ENCODE results near the gene PLD5. TPM values are rescaled to one million over a fixed set of nuclear protein-coding genes. Genes with fewer than 3 reads are reported as not detected.
A peak's percentile ranks its signal among the peaks of the same experiment; 100 is the strongest.

The PLD5 gene
- total RNA-seq, 1 experiment from 2014 or later: 1.8 TPM

- H3K9me3 ChIP-seq: no peaks in the 10 kb centered on the region
- peaks cover 19% of the 10 kb centered on the region for H3K4me1 ChIP-seq
- TF ChIP-seq CTCF (IDR thresholded peaks at IDR 0.05; ENCODE audit: insufficient read depth in 1 of 2, low read depth in 1 of 2, low read length in 1 of 2, severe bottlenecking in 1 of 2, unreplicated experiment in 1 of 2): no peak
- H3K4me3 ChIP-seq (ENCODE audit: low read depth, low read length): peak overlapping the region; percentile 48
- POLR2A ChIA-PET: no interaction called here
- BruUV-seq (replicated peaks): no TSS peak
- CTCF ChIA-PET: no interaction called here
- no peaks in the 10 kb centered on the region for H3K36me3 ChIP-seq (ENCODE audit: control insufficient read depth, insufficient read depth, low read length)
- Mint-ChIP-seq H3K4me1 (ENCODE audit: low read depth, unreplicated experiment) (no peaks in the 10 kb centered on the region), H3K27me3 (ENCODE audit: insufficient read depth, unreplicated experiment) (peaks cover 4% of the 10 kb centered on the region), H3K36me3 (ENCODE audit: insufficient read depth, unreplicated experiment) (no peaks in the 10 kb centered on the region), H3K27ac (ENCODE audit: unreplicated experiment) (no peak overlapping the region), H3K4me3 (ENCODE audit: unreplicated experiment) (peak overlapping the region; percentile 77), H3K9me3 (ENCODE audit: unreplicated experiment) (no peaks in the 10 kb centered on the region)
- H3K27me3 ChIP-seq (replicated peaks; ENCODE audit: control insufficient read depth, insufficient read depth, low read length): no peaks in the 10 kb centered on the region
- DNase-seq: no peak
- intact Hi-C loops (cut with micrococcal nuclease; ENCODE audit: unreplicated experiment): loop anchor here (5.0 kb wide), 1 partner anchor 102 kb away; no protein-coding TSS in a partner anchor
These were observed 844 bp upstream of the PLD5 start for GRCh38 chr1:242525360-242525722.

GRCh38 chr1:242523719-242524570 is 552 bp downstream of the PLD5 start:
- Histone ChIP-seq H3K4me3 (ENCODE audit: low read depth, low read length) (peak overlapping the region; percentile 48), H3K9me3 (no peaks in the 10 kb centered on the region), H3K36me3 (ENCODE audit: control insufficient read depth, insufficient read depth, low read length) (no peaks in the 10 kb centered on the region), H3K4me1 (peaks cover 12% of the 10 kb centered on the region; the same call in 1 of the 2 replicates), H3K27me3 (replicated peaks; ENCODE audit: control insufficient read depth, insufficient read depth, low read length) (no peaks in the 10 kb centered on the region)
- DNase-seq: peak; percentile 79 to 83
- no peak overlapping the region for H3K27ac Mint-ChIP-seq (ENCODE audit: unreplicated experiment)
- H3K27me3 Mint-ChIP-seq (ENCODE audit: insufficient read depth, unreplicated experiment): peaks cover 4% of the 10 kb centered on the region
- H3K9me3 Mint-ChIP-seq (ENCODE audit: unreplicated experiment): no peaks in the 10 kb centered on the region
- TF ChIP-seq CTCF (IDR thresholded peaks at IDR 0.05; ENCODE audit: insufficient read depth in 1 of 2, low read depth in 1 of 2, low read length in 1 of 2, severe bottlenecking in 1 of 2, unreplicated experiment in 1 of 2): no peak
- CTCF ChIA-PET: interaction anchor here (0.5 to 0.7 kb wide), 2 partner anchors 270 to 525 kb away, joined by 3 read pairs; partner anchors contain the start of gene MAP1LC3C
- POLR2A ChIA-PET: no interaction called here
- H3K4me1 Mint-ChIP-seq (ENCODE audit: low read depth, unreplicated experiment): no peaks in the 10 kb centered on the region
- no TSS peak for BruUV-seq (replicated peaks)
- H3K4me3 Mint-ChIP-seq (ENCODE audit: unreplicated experiment): peak overlapping the region; percentile 77
- no peaks in the 10 kb centered on the region for H3K36me3 Mint-ChIP-seq (ENCODE audit: insufficient read depth, unreplicated experiment)
- intact Hi-C loops (cut with micrococcal nuclease; ENCODE audit: unreplicated experiment): no loop called here

- POLR2A ChIA-PET: no interaction called here
These were observed 1.3 kb downstream of the PLD5 start for GRCh38 chr1:242522996-242523718.

More at GRCh38 chr1:242522996-242523718, 1.3 kb downstream of the PLD5 start:
- TF ChIP-seq CTCF (IDR thresholded peaks at IDR 0.05; ENCODE audit: insufficient read depth in 1 of 2, low read depth in 1 of 2, low read length in 1 of 2, severe bottlenecking in 1 of 2, unreplicated experiment in 1 of 2): no peak
- Mint-ChIP-seq H3K27ac (ENCODE audit: unreplicated experiment) (no peak overlapping the region), H3K27me3 (ENCODE audit: insufficient read depth, unreplicated experiment) (peaks cover 4% of the 10 kb centered on the region), H3K36me3 (ENCODE audit: insufficient read depth, unreplicated experiment) (no peaks in the 10 kb centered on the region), H3K4me3 (ENCODE audit: unreplicated experiment) (peak overlapping the region; percentile 77), H3K4me1 (ENCODE audit: low read depth, unreplicated experiment) (no peaks in the 10 kb centered on the region), H3K9me3 (ENCODE audit: unreplicated experiment) (no peaks in the 10 kb centered on the region)
- H3K4me3 ChIP-seq (ENCODE audit: low read depth, low read length): no peak overlapping the region
- intact Hi-C loops (cut with micrococcal nuclease; ENCODE audit: unreplicated experiment): no loop called here
- no peaks in the 10 kb centered on the region for H3K36me3 ChIP-seq (ENCODE audit: control insufficient read depth, insufficient read depth, low read length)
- no peaks in the 10 kb centered on the region for H3K27me3 ChIP-seq (replicated peaks; ENCODE audit: control insufficient read depth, insufficient read depth, low read length)
- BruUV-seq (replicated peaks): TSS peak; percentile 45
- no peak for DNase-seq
- H3K4me1 ChIP-seq: peaks cover 12% of the 10 kb centered on the region; the same call in 1 of the 2 replicates
- CTCF ChIA-PET: no interaction called here
- H3K9me3 ChIP-seq: no peaks in the 10 kb centered on the region
